HG03103 (cell line): ENCODE results near the gene ADGRG4.

Experiments used
- ATAC-seq: cut with Tn5 transposase; IDR thresholded peaks from one replicate; pipeline ENCODE4 v1.9.1; 2021; ENCODE audit warnings: low read depth; ENCODE audit not compliant: unreplicated experiment

The ADGRG4 gene

GRCh38 chrX:136291824-136292223, 8.9 kb upstream of the ADGRG4 start:
- ATAC-seq = no peak

GRCh38 chrX:136292656-136293055, 8.1 kb upstream of the ADGRG4 start:
- ATAC-seq = no peak

- ATAC-seq = no peak
Measured at GRCh38 chrX:136295380-136295779, 5.4 kb upstream of the ADGRG4 start.

GRCh38 chrX:136303041-136303440, 2.3 kb downstream of the ADGRG4 start:
- no peak for ATAC-seq

GRCh38 chrX:136304493-136304892, 3.7 kb downstream of the ADGRG4 start:
- ATAC-seq = no peak

- no peak for ATAC-seq
Measured at GRCh38 chrX:136306182-136306581, 5.4 kb downstream of the ADGRG4 start.

- ATAC-seq = no peak
Measured at GRCh38 chrX:136307471-136307870, 6.7 kb downstream of the ADGRG4 start.

GRCh38 chrX:136310411-136310810, 9.6 kb downstream of the ADGRG4 start:
- ATAC-seq = no peak

- ATAC-seq = no peak
Measured at GRCh38 chrX:136318156-136318555, 17.4 kb downstream of the ADGRG4 start.

GRCh38 chrX:136318895-136319597, 18.3 kb downstream of the ADGRG4 start:
- no peak for ATAC-seq

GRCh38 chrX:136319600-136319999, 18.8 kb downstream of the ADGRG4 start:
- ATAC-seq = no peak

- ATAC-seq = no peak
Measured at GRCh38 chrX:136321532-136321931, 20.8 kb downstream of the ADGRG4 start.

- no peak for ATAC-seq
Measured at GRCh38 chrX:136322064-136322463, 21.3 kb downstream of the ADGRG4 start.

GRCh38 chrX:136325377-136325776, 24.6 kb downstream of the ADGRG4 start:
- no peak for ATAC-seq

GRCh38 chrX:136328933-136329332, 28.2 kb downstream of the ADGRG4 start:
- ATAC-seq = no peak

- ATAC-seq = no peak
Measured at GRCh38 chrX:136336623-136337022, 35.9 kb downstream of the ADGRG4 start.

GRCh38 chrX:136339702-136340101, 38.9 kb downstream of the ADGRG4 start:
- ATAC-seq = no peak

GRCh38 chrX:136344320-136344719, 43.6 kb downstream of the ADGRG4 start:
- ATAC-seq = no peak

GRCh38 chrX:136346506-136346905, 45.7 kb downstream of the ADGRG4 start:
- ATAC-seq = no peak

GRCh38 chrX:136347706-136348105, 46.9 kb downstream of the ADGRG4 start:
- ATAC-seq = no peak

GRCh38 chrX:136353526-136354093, 52.8 kb downstream of the ADGRG4 start:
- no peak for ATAC-seq

- ATAC-seq = no peak
Measured at GRCh38 chrX:136354201-136354600, 53.4 kb downstream of the ADGRG4 start.
